GM08714 (cell line): Measurements from ENCODE around the gene ANKEF1.

Experiments used
- H3K4me3 ChIP-seq: fragments of 200-500 bp; sonication (Bioruptor generic); 2 replicates; pipeline ENCODE4 v1.5.1; 2014; ENCODE audit warnings: mild to moderate bottlenecking, low read length, inconsistent platforms
- ZNF274 ChIP-seq: IDR thresholded peaks from 2 replicates; pipeline ENCODE4 v1.6.1; 2012; ENCODE audit warnings: mild to moderate bottlenecking, low read depth, low read length

Gene ANKEF1

DNA sequence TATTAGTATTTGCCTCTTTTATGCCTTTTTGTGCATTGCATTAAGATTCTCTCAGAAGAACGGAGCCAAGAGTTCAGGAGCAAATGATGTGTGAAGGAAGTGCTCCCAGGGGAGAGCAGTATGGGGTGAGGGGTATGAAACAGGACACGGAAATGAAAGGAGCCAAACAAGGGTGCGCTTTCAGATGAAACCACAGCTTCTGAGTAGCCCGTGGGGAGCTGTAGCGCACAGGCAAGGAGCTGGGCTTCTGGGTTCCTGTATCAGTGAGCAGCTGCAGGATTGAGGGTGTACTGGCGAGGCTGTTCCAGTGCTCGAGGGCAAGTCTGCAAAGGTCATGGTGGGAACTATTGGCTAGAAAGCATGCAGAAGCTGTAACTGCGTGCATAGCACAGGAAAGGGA lies 25.4 kb downstream of the ANKEF1 start:
- no peak overlapping the region for H3K4me3 ChIP-seq

DNA sequence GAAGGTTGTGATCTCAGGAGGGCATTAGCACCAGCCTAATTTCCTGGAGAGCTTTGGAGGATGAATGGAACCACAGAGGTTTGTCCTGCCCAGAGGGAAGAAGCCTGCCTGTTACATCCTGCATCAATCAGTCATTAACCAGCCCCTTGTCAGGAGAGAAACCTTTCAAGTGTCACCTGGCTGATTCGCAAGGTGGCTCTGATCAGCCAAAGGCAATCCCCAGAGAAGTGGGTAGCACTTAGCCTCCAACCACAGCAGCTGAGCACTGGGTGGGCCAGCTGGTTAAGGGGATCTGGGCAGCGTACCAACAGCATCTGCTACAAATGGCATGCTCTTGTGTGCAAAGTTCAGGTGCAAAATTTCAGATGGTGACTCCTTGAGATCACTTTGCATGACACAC lies 26.9 kb downstream of the ANKEF1 start:
- TF ChIP-seq ZNF274: no peak
- H3K4me3 ChIP-seq: no peak overlapping the region

More for the DNA sequence above, 25.4 kb downstream of the ANKEF1 start:
- no peak for TF ChIP-seq ZNF274

DNA sequence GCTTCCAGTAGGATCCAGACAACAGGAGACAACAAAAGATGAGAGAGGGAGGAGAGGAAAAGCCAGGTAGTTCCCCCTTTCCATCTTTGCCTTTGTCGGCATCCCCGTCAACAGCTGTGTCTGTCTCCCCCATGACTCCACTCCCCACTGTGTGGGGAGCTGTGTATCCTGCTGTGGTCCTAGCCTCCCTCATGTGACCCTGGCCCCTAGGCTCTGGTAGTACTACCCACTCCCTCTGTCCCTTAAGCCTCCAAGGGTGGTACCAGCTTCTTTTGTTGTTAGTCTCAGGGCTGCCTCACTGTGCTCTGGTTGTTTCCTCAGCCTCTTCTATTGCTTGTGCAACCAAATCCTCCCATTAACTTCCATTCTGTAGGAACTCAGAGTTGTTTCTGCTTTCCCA lies 28.7 kb downstream of the ANKEF1 start:
- no peak overlapping the region for H3K4me3 ChIP-seq
- no peak for TF ChIP-seq ZNF274

DNA sequence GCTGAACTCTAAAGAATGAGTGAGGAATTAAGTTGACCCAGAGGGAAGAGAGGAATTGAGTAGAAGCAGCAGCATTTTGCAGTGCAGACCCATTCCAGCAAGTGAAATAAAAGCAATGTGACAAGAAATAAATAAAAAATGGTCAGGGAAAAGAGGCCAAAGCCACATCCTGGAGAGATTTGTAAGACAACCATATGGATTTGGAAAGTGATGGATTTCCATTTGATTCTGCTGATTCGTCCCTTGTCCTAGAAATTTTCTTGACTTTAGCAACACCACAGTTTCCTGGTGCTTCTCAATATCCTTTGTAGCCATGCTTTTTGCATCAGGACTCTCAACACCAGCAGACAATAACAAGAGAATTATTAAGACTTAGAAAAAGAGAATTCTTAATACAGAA lies 29.8 kb downstream of the ANKEF1 start:
- TF ChIP-seq ZNF274: no peak

DNA sequence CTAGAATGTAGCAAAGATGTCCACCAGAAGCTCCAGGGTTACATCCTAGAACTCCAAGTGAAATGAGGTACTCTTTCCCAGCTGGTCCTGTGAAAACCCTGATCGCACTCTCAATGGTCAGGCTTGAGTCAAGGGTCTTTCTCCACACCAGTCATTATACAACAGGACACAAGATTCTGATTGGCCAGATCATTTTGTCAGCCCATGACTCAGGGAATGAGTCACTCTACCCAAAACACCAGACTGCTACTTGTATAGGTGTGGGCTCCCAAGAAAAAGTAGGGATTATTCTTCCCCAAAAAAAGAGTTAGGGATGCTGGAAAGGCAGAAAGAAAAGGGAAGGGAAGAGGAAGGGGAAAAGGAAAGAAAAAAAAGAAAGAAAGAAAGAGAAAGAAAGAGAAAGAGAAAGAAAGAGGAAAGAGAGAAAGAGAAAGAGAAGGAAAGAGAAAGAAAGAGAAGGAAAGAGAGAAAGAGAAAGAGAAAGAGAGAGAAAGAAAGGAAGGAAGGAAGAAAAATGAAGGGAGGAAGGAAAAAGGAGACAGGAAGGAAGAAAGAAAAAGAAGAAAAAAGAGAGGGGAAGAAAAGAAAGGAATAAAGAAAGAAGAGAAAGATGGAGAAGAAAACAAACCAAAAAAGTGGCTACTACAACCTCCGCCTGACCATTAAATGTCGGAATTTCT lies 30.5 kb downstream of the ANKEF1 start:
- H3K4me3 ChIP-seq: no peak overlapping the region
- no peak for TF ChIP-seq ZNF274

More for the DNA sequence above, 29.8 kb downstream of the ANKEF1 start:
- H3K4me3 ChIP-seq: no peak overlapping the region

DNA sequence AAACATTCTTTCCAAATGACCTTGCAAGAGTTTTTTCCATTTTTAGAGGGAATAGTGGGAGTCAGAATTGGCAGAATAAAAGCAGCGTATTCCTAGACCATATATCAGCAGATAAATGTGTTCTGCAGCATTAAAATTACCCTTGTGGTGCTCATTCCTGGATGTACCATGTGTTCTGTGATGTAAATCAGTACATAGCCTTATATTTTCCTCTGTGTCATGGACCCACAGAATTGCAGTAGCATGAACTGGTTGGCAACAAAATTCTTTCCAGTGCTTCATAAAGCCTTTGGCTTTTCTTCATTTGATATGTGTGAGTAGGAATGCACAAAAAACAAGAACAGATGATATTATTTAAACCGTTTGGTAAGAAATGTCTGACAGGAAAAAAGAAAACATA lies 32.5 kb downstream of the ANKEF1 start:
- no peak for TF ChIP-seq ZNF274
- H3K4me3 ChIP-seq: no peak overlapping the region

DNA sequence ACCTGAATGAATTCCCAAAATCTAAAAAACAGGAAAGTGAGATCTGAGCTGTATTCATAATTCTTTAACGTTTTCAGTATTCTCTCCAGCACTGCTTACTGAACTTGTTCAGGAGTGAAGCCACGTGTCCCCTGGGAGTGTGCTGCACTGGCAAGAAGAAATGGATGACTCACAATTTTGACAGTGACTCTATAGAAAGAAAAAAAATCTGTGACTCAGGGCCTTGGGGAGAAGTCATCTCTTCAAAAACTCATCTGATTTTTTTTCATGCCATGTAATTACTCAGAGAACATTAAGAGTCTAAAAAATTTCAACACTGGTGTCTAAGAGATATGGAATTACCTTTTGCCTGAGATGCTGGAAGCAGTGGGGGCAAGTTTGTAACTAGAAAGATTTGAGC lies 39.7 kb downstream of the ANKEF1 start:
- no peak overlapping the region for H3K4me3 ChIP-seq

DNA sequence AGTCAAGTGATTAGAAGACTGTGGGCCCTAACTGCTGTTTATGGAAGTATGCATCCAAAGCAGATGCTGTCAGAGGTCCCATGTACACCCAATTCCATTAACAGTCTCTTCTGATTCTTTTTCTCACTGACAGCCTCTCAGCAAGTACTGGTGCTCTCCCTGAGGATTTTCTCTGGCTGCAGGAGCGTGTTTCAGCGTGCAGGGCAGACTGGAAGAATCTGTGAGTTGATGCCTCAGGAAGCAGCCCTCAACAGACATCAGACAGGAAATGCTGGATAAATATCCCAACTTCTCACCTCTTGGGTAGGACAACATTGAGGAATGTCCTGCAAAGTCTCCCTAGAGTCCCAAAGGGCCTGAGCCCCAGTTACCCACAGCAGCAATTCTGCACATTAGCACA lies 40.8 kb downstream of the ANKEF1 start:
- no peak overlapping the region for H3K4me3 ChIP-seq
- no peak for TF ChIP-seq ZNF274

More for the DNA sequence above, 39.7 kb downstream of the ANKEF1 start:
- no peak for TF ChIP-seq ZNF274

DNA sequence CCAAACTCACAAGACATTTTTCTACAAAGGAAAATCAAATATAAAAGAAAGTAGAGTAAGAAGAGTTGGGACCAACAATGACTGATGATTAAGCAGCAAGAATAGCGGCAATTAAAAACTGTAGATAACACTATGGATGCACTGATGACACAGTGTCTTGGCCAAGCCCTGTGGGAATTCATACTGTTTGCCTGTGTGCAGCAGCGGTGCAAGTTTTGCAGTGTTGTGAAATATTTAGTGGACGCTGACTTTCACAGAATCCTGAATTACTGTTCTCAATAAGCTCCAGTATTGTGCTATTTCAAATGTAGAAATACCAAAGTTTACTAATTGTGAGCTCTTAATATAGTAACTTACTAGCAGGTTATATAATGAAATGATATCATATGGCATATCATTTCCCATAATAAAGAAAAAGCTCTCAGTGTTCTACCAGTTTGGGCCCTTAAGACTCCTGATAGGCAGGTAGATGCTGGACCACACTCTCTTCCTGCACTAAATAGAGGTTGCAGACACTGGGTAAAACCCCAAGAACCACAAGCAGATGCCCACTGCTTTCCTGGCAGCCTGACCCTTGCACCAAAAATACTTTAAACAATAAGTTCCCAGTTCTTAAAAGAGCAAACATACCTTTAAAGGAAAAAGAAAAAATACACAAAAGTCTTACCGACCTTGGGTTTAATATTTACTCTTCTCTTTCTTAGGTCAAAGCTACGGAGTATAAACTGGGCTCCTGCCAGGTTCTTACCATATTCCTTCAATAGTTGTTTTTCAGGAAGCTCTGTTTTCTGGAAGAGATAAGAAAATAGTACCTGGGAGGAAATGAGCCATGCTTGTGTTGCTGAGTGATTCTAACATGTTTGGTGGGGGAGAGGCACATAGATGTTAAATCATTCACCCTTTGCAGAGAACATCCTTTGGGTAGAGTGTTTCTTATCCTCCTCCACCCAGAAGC lies 41.6 kb downstream of the ANKEF1 start:
- H3K4me3 ChIP-seq: no peak overlapping the region
- TF ChIP-seq ZNF274: no peak

DNA sequence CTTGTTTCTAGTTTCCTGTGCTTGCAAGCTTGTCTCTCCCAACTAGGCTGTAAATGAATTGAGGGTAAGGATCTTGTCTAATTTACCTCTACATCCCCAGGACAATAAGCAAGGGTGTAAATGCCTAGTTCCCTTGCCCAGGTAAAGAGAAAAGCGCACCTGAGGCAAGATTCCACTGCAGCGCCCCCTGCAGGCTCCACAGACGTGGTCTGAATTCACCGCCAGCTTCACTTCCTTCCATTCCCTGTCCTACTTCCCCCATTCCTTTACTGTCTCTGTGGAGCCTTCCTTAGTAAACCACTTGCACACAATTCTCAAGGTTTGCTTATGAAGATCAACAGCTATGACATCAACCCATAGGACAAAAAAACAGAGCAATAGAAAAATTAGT lies 42.3 kb downstream of the ANKEF1 start:
- TF ChIP-seq ZNF274: no peak
- no peak overlapping the region for H3K4me3 ChIP-seq

DNA sequence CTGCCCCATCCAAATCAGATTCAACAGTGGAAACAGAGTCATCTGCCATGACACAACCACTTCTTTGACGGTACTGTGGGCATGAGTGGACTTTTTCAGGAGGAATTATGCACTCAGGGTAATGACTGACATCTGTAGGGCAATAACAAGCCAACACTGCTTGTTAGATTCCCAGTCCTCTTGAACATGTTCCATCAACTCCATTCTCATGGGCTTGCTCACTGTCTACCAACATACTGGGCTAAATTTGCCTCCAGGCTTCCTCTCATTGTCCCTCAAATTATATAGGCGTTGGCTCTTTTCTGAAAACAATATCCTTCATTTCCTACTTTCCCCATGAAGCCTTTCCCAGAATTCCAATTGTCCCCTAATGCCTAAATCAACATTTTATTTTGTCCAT lies 43.1 kb downstream of the ANKEF1 start:
- H3K4me3 ChIP-seq: no peak overlapping the region
- TF ChIP-seq ZNF274: no peak

DNA sequence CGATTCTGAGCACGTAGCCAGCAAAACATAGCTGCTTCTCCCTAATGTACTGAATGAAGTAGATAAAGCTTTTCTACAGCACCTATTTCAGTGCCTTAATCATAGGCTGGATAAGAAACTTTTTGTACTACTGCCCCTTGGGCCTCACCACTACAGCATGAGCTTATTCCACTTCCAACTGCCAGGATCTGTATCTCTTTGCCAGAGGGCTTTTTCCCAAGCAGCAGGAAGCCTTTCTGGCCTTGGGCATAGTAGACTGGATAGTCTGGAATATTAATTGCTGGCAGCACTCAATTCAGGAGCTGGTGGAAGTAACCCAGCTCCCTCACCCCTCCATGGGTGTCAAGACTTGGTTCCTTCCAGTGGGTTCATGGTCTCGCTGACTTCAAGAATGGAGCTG lies 43.6 kb downstream of the ANKEF1 start:
- no peak overlapping the region for H3K4me3 ChIP-seq
- TF ChIP-seq ZNF274: no peak

DNA sequence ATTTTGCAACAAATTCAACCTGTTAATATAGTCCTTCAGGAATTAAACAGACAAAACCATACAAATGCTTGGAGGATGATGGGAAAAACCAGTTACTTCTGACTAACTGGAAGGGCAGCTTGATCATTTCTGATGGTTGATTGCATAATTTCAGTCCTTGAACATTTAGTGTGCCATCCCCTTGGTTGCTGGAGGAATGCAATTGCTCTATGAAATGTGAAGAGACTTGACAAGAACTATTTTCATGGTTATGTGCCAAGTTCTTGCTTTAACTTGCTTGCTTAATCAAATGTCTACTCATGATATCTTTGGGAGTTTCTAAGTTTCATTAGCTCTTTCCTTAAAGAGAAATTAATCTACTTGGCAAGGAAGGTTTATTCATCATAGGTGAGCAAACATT lies 45.2 kb downstream of the ANKEF1 start:
- TF ChIP-seq ZNF274: no peak
- H3K4me3 ChIP-seq: no peak overlapping the region

DNA sequence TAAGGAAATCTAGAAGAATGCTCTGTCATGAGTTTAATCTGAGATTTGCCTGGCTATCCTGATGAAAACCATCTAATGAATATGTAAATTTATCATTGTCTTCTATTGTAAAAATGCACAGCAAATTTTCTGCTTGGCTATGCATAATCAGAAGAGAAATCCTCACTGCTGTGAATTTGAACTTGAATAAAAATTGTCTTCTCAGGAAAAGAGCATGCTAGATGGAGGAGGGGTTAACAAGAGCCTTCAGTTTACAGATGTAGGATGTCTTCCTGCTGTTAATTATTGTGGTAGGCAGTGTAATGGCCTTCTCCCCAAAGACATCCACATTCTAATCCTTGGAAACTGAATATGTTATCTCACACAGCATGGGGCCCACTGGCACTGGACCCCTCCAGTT lies 45.8 kb downstream of the ANKEF1 start:
- no peak overlapping the region for H3K4me3 ChIP-seq
- no peak for TF ChIP-seq ZNF274
